G401.6 (cell line): ENCODE results near the gene CMIP.
"Not testable (repeated sequence)": the region's sequence is repeated elsewhere in the genome, so short reads cannot be mapped to it uniquely, and the experiment has no call there.

ENCODE experiments used
- FAIRE-seq: peaks from 2 replicates; lab custom pipeline; 2012; peaks lifted over from hg19 to GRCh38; lab: Jason Lieb, UNC

CMIP gene

GRCh38 chr16:81687131-81687456 is 242.5 kb downstream of the CMIP start:
- no peak for FAIRE-seq

- FAIRE-seq, result no peak
Measured at GRCh38 chr16:81688182-81688581, 243.6 kb downstream of the CMIP start.

- FAIRE-seq, result not testable (repeated sequence)
Measured at GRCh38 chr16:81688839-81689238, 244.2 kb downstream of the CMIP start.

- FAIRE-seq, result no peak
Measured at GRCh38 chr16:81692021-81692420, 247.4 kb downstream of the CMIP start.

- no peak for FAIRE-seq
Measured at GRCh38 chr16:81692571-81692970, 248.0 kb downstream of the CMIP start.

- FAIRE-seq, result no peak
Measured at GRCh38 chr16:81693041-81693743, 248.6 kb downstream of the CMIP start.

- FAIRE-seq, result no peak
Measured at GRCh38 chr16:81693744-81694303, 249.2 kb downstream of the CMIP start.

GRCh38 chr16:81694494-81695280 is 250.1 kb downstream of the CMIP start:
- FAIRE-seq, result no peak

GRCh38 chr16:81695321-81696165 is 250.9 kb downstream of the CMIP start:
- FAIRE-seq, result no peak

GRCh38 chr16:81696166-81696960 is 251.8 kb downstream of the CMIP start:
- FAIRE-seq, result no peak

- FAIRE-seq, result no peak
Measured at GRCh38 chr16:81696961-81697615, 252.5 kb downstream of the CMIP start.

GRCh38 chr16:81697616-81698309 is 253.2 kb downstream of the CMIP start:
- no peak for FAIRE-seq

- no peak for FAIRE-seq
Measured at GRCh38 chr16:81698310-81698641, 253.7 kb downstream of the CMIP start.

- no peak for FAIRE-seq
Measured at GRCh38 chr16:81699596-81699995, 255.0 kb downstream of the CMIP start.

- no peak for FAIRE-seq
Measured at GRCh38 chr16:81700071-81700779, 255.6 kb downstream of the CMIP start.

GRCh38 chr16:81700780-81701165 is 256.2 kb downstream of the CMIP start:
- no peak for FAIRE-seq

- no peak for FAIRE-seq
Measured at GRCh38 chr16:81701296-81701970, 256.8 kb downstream of the CMIP start.

GRCh38 chr16:81702506-81702905 is 257.9 kb downstream of the CMIP start:
- FAIRE-seq, result no peak
